H1 (cell line): ENCODE data around the gene ARFRP1.

Experiments
- CTCF ChIP-seq, 3 experiments: IDR thresholded peaks; 1 replicate in 2 of 3; 2 replicates in 1 of 3; pipeline versions ENCODE4 v1.5.1 to v1.6.1; 2011; ENCODE audit warnings: low read length in 3 of 3, mild to moderate bottlenecking in 3 of 3, inconsistent platforms in 2 of 3, low read depth in 1 of 3, moderate library complexity in 1 of 3; ENCODE audit not compliant: insufficient read depth in 1 of 3; ENCODE audit errors: control extremely low read depth in 1 of 3
- EGR1 ChIP-seq: IDR thresholded peaks from 2 replicates; pipeline ENCODE4 v1.6.1; 2011; ENCODE audit warnings: low read depth, low read length, borderline replicate concordance
- GABPA ChIP-seq: IDR thresholded peaks from 2 replicates; pipeline ENCODE4 v1.6.1; 2011; ENCODE audit warnings: mild to moderate bottlenecking, low read length, moderate library complexity, borderline replicate concordance; ENCODE audit not compliant: insufficient read depth
- HDAC2 ChIP-seq, 2 experiments: fragments of 300-600 bp in 1 of 2; sonication (generic) in 1 of 2; IDR thresholded peaks; 2 replicates each; pipeline ENCODE4 v1.6.1; 2011 to 2012; ENCODE audit warnings: low read depth in 2 of 2, low read length in 2 of 2, mild to moderate bottlenecking in 2 of 2, moderate library complexity in 2 of 2, borderline replicate concordance in 1 of 2, inconsistent platforms in 1 of 2
- MAX ChIP-seq: IDR thresholded peaks from 2 replicates; pipeline ENCODE4 v1.6.1; 2012; ENCODE audit warnings: inconsistent platforms
- NANOG ChIP-seq: IDR thresholded peaks from 2 replicates; pipeline ENCODE4 v1.6.1; 2011; ENCODE audit warnings: low read length, low read depth, mild to moderate bottlenecking, inconsistent platforms; ENCODE audit not compliant: insufficient read depth, poor library complexity, severe bottlenecking
- POLR2AphosphoS5 ChIP-seq: IDR thresholded peaks from 2 replicates; pipeline ENCODE4 v1.6.1; 2011; ENCODE audit warnings: low read depth, low read length
- SIRT6 ChIP-seq: IDR thresholded peaks from one replicate; pipeline ENCODE4 v1.7.1; 2012; ENCODE audit warnings: low read length, inconsistent platforms
- SP1 ChIP-seq: IDR thresholded peaks from 2 replicates; pipeline ENCODE4 v1.6.1; 2011; ENCODE audit warnings: low read depth, low read length
- SRF ChIP-seq: IDR thresholded peaks from 2 replicates; pipeline ENCODE4 v1.6.1; 2011; ENCODE audit warnings: mild to moderate bottlenecking, low read depth, low read length, moderate library complexity
- TAF1 ChIP-seq: IDR thresholded peaks from 2 replicates; pipeline ENCODE4 v1.6.1; 2011; ENCODE audit warnings: mild to moderate bottlenecking, low read depth, low read length

- TF ChIP-seq SIRT6 (no peak), TAF1 (no peak), MAX (no peak), SRF (no peak), CTCF (IDR thresholded peaks at IDR 0.05; ENCODE audit: control extremely low read depth in 1 of 3, insufficient read depth in 1 of 3, low read depth in 1 of 3, low read length in 3 of 3) (no peak), GABPA (no peak), SP1 (no peak), NANOG (no peak), POLR2AphosphoS5 (no peak), HDAC2 (IDR thresholded peaks at IDR 0.05; ENCODE audit: borderline replicate concordance in 1 of 2, low read depth in 2 of 2, low read length in 2 of 2) (no peak), EGR1 (no peak)
Observed at GRCh38 chr20:63651942-63652191, 55.9 kb downstream of the ARFRP1 start.
